Subcutaneous adipose tissue (tissue), 4 donors: ENCODE results near the gene HOXD9. TPM values are rescaled to one million over a fixed set of nuclear protein-coding genes. Genes with fewer than 3 reads are reported as not detected.

Source experiments
- CTCF ChIP-seq: fragments of 450-650 bp; IDR thresholded peaks from one replicate; pipeline ENCODE4 v1.5.1; 2016; ENCODE audit warnings: low read depth, mild to moderate bottlenecking, control low read depth, antibody characterized with exemption, moderate library complexity
- total RNA-seq, 4 donors: library from RNA; depleted of rRNA; stranded (reverse); fragments of >200 nt; gene quantifications; one replicate each; pipeline ENCODE4 v1.1.0, GENCODE V29; 2016

HOXD9 gene
- total RNA-seq, 4 donors from 2014 or later: 1.9 to 6.4 (median 3.7) TPM

- TF ChIP-seq CTCF: no peak
Observed at GRCh38 chr2:176156807-176157498, 34.4 kb downstream of the HOXD9 start, which contains the start of gene HOXD3. TSS of gene HOXD3 (plus strand) at chr2:176157307. CDS start at chr2:176169115, 11,808 bp downstream.

GRCh38 chr2:176157499-176158185, 35.1 kb downstream of the HOXD9 start:
- no peak for TF ChIP-seq CTCF

- TF ChIP-seq CTCF: no peak
Observed at GRCh38 chr2:176158186-176158591, 35.7 kb downstream of the HOXD9 start.

GRCh38 chr2:176158855-176159662, 36.5 kb downstream of the HOXD9 start:
- no peak for TF ChIP-seq CTCF

- no peak for TF ChIP-seq CTCF
Observed at GRCh38 chr2:176159663-176160250, 37.2 kb downstream of the HOXD9 start.

- no peak for TF ChIP-seq CTCF
Observed at GRCh38 chr2:176160251-176160985, 37.9 kb downstream of the HOXD9 start.
